A673 (cell line): ENCODE results near the gene BCAR1.

Source experiments
- CTCF ChIP-seq: fragments of 300-800, 200-600 bp; sonication (generic); conservative IDR thresholded peaks from 2 replicates; pipeline ENCODE4 v1.5.1; 2017; ENCODE audit warnings: low read depth, mild to moderate bottlenecking, antibody characterized with exemption, low read length, moderate library complexity, mixed read lengths
- EZH2 ChIP-seq: fragments of 200-600 bp; sonication (generic); IDR thresholded peaks from 2 replicates; pipeline ENCODE4 v1.6.1; 2017; ENCODE audit warnings: borderline replicate concordance, low read depth, mild to moderate bottlenecking, mixed read lengths, antibody characterized with exemption, low read length; ENCODE audit not compliant: poor library complexity, severe bottlenecking

- TF ChIP-seq CTCF (no peak), EZH2 (no peak)
These were observed 26.9 kb downstream of the BCAR1 start for GRCh38 chr16:75224306-75225082.
